A673 (cell line): Measurements from ENCODE around the gene CLCN2.

Experiments used
- EZH2 ChIP-seq: fragments of 200-600 bp; sonication (generic); IDR thresholded peaks from 2 replicates; pipeline ENCODE4 v1.6.1; 2017; ENCODE audit warnings: borderline replicate concordance, low read depth, mild to moderate bottlenecking, mixed read lengths, antibody characterized with exemption, low read length; ENCODE audit not compliant: poor library complexity, severe bottlenecking
- TF ChIP-seq, protein P1 (sequence below): fragments of 300-800, 200-600 bp; sonication (generic); conservative IDR thresholded peaks from 2 replicates; pipeline ENCODE4 v1.5.1; 2017; ENCODE audit warnings: low read depth, mild to moderate bottlenecking, antibody characterized with exemption, low read length, moderate library complexity, mixed read lengths

DNA sequence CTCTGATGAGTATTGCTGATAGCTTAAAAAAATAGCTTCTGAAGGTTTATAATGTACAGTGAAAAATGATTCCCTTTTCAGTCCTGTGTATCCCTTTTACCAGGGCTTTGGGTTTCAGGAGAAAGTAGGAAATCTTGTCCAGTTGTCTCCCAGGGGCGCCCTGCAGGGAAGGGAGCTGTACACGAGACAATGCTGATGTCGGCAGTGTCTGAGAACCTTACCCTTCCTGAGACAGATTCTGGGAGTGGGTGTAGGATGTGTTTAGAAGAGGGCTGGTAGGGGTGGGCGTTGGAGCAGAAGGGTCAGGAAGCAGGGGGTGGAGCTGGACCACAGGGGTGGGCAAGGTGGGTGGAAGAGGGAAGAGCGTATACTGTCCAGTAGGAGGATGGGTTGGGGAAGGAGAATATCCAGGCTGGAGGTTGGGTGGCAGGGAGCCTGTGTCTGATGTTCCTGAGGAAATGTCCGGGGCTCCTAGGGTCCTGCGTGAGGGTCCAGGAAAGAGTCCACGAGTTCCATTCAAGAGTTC, 11.0 kb upstream of the CLCN2 start:
- TF ChIP-seq, protein P1, sequence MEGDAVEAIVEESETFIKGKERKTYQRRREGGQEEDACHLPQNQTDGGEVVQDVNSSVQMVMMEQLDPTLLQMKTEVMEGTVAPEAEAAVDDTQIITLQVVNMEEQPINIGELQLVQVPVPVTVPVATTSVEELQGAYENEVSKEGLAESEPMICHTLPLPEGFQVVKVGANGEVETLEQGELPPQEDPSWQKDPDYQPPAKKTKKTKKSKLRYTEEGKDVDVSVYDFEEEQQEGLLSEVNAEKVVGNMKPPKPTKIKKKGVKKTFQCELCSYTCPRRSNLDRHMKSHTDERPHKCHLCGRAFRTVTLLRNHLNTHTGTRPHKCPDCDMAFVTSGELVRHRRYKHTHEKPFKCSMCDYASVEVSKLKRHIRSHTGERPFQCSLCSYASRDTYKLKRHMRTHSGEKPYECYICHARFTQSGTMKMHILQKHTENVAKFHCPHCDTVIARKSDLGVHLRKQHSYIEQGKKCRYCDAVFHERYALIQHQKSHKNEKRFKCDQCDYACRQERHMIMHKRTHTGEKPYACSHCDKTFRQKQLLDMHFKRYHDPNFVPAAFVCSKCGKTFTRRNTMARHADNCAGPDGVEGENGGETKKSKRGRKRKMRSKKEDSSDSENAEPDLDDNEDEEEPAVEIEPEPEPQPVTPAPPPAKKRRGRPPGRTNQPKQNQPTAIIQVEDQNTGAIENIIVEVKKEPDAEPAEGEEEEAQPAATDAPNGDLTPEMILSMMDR, result no peak
- TF ChIP-seq EZH2, result no peak
